ENCODE data around the gene TRPV4.
"Not testable (repeated sequence)": the region's sequence is repeated elsewhere in the genome, so short reads cannot be mapped to it uniquely, and the experiment has no call there.

The TRPV4 gene

DNA sequence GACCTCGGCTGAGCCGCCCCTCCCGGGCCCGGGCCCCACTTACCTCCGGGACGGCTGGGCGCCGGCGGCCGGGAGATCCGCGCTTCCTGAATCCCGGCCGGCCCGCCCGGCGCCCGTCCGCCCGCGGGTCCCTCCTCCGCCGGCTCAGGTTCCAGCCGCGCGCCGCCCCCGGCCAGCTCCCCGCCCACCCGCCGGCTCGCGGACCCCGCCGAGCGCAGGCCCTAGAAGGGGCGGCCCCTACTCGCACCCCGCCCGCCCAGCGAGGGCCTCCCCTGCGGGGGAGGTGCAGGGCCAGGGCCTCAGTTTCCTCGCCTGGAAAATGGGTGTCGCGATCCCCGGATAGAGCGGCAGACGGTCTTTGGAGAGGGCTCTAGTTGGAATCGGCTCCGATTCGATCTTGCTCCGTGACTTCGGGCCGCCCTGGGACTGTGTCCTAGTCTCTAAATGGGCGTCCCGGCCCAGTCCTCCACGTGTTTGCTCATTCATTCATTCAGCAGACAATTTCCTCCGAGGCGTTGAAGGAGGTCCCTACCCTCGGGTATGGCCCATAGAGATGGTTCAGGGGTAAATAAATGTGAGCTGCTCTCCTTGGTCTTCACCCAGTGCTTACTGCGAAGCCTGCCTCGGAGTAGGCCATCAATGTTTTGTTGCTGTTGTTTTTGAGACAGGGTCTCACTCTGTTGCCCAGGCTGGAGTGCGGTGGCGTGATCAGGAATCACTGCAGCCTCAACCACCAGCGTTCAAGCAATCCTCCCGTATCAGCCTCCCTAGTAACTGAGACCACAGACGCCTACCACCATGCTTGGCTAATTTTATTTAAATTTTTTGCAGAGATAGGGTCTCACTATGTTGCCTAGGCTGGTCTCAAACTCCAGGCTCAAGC is at the start of gene TRPV4:
Gene TRPV4, minus strand, starts transcription at position 92 of the 883 bp plus-strand sequence. CDS start 18,602 bp downstream, outside the sequence.
- no peak for DNase-seq

- no peak for DNase-seq
These were observed 48.6 kb upstream of the TRPV4 start for GRCh38 chr12:109881752-109882151.

DNA sequence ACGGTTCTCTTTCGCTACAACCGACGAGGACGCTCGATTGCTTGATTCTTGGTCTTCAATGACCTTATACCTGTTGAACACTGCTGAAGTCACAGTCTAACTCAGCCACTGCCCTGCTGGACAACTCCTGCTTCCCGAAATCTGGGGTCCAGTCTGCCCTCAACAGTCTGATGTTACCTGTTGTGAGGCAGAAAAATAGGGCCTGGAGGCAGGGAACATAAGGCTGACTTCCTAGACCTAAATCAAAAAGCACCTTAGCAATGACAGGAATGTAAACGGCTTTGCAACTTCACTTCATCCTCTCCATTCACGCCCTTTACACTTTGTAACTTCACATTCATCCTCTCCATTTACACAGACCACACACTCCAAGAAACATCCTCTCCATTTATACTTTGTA is 47.7 kb upstream of the TRPV4 start:
- DNase-seq: no peak

GRCh38 chr12:109880043-109880931 is 47.1 kb upstream of the TRPV4 start, which contains the start of gene GLTP:
Gene GLTP, minus strand, starts transcription at chr12:109880541. Its CDS starts 167 bp downstream, at chr12:109880374.
- DNase-seq: peak; percentile 87

DNA sequence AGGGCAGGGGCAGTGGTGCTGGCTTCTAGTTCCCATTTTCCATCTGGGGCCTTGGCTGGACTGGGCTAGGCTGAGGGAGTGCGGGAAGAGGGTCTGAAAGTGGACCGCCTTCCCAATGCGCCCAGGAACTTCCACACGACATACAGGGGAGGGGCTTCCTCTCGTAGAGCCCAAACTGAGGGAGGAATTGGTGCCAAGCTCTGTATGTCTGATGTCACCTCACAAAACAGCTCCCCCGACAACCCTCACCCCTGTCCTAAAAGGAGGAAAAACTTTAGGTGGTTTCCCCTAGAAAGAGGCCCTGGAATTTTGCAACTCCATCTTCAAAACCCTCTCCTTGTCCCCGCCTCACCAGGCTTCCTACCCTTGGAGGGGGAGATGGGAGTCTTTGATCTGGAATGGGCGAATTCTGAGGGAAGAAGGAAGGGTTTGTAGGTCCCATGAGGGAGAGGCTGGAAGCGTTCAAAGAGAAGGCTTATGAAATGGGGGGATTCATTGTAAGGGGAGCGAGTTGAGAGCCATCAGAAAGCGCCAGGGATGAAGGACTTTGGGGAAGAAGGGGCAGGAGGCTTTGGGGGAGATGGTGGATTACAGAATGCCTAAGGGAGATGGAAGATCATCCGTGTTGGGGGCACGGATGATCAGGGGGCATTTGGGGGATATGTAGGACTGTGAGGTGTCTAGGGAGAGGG is 46.3 kb upstream of the TRPV4 start:
- DNase-seq: no peak

GRCh38 chr12:109878749-109879148 is 45.6 kb upstream of the TRPV4 start:
- DNase-seq: no peak

DNA sequence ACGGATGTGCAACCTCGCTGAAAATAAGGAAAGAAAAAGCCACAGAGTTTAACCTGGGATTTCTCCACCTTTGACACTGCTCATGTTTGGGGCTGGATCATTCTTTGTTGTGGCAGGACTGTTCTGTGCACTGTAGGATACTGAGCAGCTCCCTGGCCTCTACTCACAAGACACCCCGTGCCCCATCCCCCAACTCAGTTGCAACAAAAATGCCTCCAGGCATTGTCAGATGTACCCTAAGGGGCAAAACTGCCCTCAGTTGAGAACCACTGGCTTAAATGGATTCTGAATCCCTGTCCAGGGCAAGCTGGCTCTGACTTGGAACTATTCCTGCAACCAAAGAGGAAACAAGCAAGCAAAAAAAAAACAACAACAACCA is 45.0 kb upstream of the TRPV4 start:
- no peak for DNase-seq

GRCh38 chr12:109877504-109878246 is 44.5 kb upstream of the TRPV4 start:
- DNase-seq: no peak

- DNase-seq: no peak
These were observed 43.2 kb upstream of the TRPV4 start for GRCh38 chr12:109876406-109876805.

GRCh38 chr12:109875572-109876131 is 42.5 kb upstream of the TRPV4 start:
- DNase-seq: no peak

DNA sequence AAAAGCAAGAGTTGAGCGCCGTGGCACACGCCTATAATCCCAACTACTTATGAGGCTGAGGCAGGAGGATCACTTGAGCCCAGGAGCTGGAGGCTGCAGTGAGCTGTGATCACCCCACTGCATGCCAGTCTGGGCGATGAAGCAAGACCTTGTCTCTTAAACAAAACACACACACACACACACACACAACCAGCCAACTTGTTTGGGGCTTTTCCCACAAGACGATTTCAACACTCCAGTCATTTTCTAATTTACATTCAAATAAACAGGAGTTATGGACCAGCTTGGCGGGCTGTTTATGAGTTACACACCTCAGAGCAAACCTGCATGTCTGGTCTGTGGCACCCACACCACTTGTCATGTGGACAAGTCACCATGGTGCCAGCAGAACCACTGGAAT is 40.5 kb upstream of the TRPV4 start:
- no peak for DNase-seq

GRCh38 chr12:109871668-109872314 is 38.6 kb upstream of the TRPV4 start:
- no peak for DNase-seq

DNA sequence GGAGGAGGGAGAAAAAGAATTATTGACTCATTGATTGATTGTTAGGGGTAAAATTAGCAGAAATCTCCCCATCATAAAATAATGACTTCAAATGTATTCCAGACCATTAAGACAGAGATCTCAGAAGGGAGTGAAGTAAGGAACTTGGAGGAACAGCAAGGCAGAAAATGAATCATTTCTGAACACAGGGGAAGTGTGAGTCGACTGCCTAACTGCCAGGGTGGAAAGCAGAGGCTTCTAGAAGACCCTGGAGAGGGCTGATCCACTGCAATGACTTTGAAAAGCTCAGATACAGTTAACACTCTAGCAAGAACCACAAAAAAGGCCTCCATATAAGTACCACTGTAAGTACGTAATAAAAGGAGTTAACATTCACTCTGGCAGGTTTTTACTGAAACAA is 37.5 kb upstream of the TRPV4 start:
- DNase-seq: no peak

DNA sequence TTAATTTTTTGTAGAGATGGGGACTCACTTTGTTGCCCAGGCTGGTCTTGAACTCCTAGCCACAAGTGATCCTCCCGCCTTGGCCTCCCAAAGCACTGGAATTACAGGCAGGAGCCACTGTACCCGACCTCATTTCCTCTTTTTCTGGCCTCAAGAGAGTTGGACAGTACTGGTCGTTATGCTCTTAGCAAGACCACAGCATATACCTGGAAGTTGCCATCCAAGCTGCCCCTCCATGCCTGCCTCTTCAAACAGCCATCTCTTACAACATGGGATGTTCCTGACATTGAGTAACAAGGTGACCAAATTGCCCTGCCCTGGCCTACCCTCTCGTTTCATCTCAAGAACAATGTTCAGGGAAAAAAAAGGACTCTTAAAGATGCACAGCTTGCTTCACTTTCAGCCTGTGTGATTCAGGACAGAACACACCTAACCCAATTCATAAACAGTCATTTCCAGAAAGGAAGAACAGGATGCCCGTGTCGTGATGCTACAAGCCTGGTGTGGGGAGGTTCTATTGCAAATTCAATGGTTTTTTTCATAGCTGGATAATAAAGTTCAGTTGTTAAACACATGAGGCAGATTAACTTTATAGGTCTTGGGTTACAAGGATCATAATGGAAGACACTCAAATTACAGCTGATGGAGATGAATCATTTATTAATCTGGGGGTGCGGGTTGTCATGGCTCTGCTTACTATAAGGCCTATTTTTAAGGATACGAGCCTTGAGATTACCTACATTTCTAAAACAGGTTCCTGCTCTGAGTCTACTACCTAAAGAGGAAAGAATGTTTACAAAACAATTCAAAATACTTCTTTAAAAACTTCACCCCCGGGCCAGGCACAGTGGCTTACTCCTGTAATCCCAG is 35.2 kb upstream of the TRPV4 start:
- DNase-seq: no peak

GRCh38 chr12:109864916-109865315 is 31.7 kb upstream of the TRPV4 start:
- no peak for DNase-seq

DNA sequence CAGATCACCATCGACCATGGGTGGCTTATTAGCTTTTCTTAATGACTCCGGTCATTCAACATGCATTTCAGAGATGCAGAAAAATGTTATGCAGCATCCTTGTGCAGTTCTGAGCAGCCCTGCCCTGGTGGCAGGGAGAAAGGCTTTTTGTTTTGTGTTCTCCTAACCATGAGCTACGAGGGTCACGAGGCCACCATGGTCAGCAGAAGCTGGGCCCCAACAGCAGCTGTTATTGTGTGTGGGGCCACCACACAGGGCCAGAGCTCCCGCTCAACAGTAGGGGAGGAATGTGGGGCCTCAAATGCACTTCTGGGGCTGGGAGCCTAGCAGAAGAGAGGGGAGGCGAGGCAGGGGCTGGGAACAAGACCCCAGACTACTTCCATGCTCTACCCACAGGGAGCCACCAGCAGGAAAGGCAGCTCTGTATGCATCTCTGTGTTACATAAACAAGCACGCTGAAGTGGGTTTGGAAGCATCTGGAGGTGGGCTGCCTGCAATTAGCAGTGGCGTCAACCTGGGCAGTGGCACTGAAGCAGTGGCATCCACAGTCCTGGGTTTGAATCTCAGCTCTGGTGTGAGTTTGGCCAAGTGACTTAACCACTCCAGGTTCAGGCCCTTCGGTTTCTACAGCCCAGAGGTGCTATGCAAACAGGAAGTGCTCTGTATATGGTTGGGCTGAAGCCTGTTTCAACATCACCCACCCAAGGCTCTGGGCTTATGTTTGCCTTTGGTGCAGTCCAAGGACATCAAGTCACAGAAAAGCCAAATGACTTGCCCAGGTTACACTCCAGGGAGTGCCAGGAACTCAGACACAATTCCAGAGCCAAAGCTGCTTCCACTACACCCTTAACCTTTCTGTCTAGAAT is 30.9 kb upstream of the TRPV4 start:
- peak; percentile 16 for DNase-seq

DNA sequence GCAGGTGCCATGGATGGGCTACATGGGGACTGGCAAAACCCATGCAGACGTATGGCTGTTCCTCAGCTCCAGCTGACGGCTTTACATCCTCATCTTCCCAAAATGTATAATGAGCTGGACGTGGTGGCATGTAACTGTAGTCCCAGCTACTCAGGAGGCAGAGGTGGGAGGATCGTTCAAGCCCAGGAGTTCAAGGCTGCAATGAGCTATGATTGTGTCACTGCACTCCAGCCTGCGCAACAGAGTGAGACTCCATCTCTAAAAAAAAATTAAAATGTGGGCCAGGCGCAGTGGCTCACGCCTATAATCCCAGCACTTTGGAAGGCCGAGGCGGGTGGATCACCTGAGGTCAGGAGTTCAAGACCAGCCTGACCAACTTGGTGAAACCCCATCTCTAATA is 29.3 kb upstream of the TRPV4 start:
- not testable (repeated sequence) for DNase-seq

DNA sequence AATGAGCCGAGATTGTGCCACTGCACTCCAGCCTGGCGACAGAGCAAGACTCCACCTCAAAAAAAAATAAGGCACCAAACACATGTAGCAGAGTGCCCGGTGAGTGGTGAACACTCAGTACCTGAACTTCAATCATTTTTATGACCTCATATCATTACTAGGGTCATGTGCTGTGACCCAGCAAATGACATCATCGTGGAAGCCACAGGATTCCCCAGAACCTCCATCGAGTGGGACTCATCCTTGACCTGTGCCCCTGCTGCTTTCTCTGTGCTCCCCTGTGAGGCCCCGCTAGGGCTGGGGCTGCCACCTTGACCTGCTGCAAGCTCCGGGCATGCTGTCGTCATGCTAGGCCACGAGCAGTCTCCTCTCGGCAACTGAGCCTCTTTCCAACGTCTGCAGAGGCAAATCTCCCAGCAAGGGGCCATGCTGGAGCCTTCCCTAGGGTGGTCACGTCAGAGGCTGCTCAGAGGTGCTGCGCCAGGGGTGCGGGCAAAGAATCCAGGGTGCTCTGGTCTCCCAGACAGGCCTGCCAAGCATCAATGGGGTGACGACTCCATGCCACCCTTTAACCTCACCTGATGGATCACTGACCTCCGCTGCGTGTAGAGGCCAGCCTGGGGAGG is 28.6 kb upstream of the TRPV4 start:
- DNase-seq: no peak

DNA sequence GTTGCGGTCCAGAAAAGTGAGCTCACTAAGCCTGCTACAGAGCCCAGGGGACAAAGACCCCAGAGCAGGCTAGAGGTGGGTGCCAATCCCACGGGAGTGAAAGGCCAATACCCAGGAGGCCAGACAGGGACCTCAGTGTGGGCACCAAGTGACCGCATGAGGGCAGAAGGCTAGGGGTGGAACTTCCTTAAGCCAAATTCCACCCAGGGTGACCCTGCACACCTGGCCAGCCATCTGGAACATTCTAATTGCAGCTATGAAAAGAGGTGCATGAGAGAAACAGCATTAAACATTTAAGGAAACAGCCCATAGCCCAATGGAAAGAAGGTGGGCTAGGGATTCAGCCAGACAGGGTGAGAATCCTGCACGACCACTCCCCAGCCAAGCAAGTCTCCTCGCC is 27.8 kb upstream of the TRPV4 start:
- no peak for DNase-seq

Measured in activated gamma-delta T cell treated with Interleukin-2 at 50 U/mL for 16 hours (primary cell).